HG03095 (cell line): ENCODE measurements around the gene PHC3.

Source experiments
- ATAC-seq: cut with Tn5 transposase; IDR thresholded peaks from one replicate; pipeline ENCODE4 v1.9.1; 2021; ENCODE audit warnings: moderate library complexity; ENCODE audit not compliant: unreplicated experiment

PHC3 gene

GRCh38 chr3:170079536-170080165 is 101.9 kb downstream of the PHC3 start:
- no peak for ATAC-seq

GRCh38 chr3:170078620-170079281 is 102.8 kb downstream of the PHC3 start:
- no peak for ATAC-seq

- no peak for ATAC-seq
Observed at GRCh38 chr3:170077361-170077760, 104.2 kb downstream of the PHC3 start.

GRCh38 chr3:170076715-170077238 is 104.8 kb downstream of the PHC3 start:
- ATAC-seq = no peak

GRCh38 chr3:170075441-170076091 is 106.0 kb downstream of the PHC3 start:
- no peak for ATAC-seq

- no peak for ATAC-seq
Observed at GRCh38 chr3:170064108-170064507, 117.4 kb downstream of the PHC3 start.

GRCh38 chr3:170063691-170064090 is 117.8 kb downstream of the PHC3 start:
- ATAC-seq = no peak

GRCh38 chr3:170062769-170063168 is 118.8 kb downstream of the PHC3 start:
- no peak for ATAC-seq

- no peak for ATAC-seq
Observed at GRCh38 chr3:170062068-170062467, 119.5 kb downstream of the PHC3 start.

GRCh38 chr3:170059447-170059846 is 122.1 kb downstream of the PHC3 start:
- no peak for ATAC-seq

GRCh38 chr3:170058127-170058526 is 123.4 kb downstream of the PHC3 start:
- no peak for ATAC-seq

- no peak for ATAC-seq
Observed at GRCh38 chr3:170057550-170057949, 124.0 kb downstream of the PHC3 start.

- ATAC-seq = peak; percentile 86
Observed at GRCh38 chr3:170056710-170057454, 124.7 kb downstream of the PHC3 start.

- ATAC-seq = peak; percentile 68
Observed at GRCh38 chr3:170055209-170055608, 126.3 kb downstream of the PHC3 start.

- no peak for ATAC-seq
Observed at GRCh38 chr3:170054204-170054603, 127.3 kb downstream of the PHC3 start.

- ATAC-seq = no peak
Observed at GRCh38 chr3:170052398-170052797, 129.1 kb downstream of the PHC3 start.

- no peak for ATAC-seq
Observed at GRCh38 chr3:170050753-170051152, 130.8 kb downstream of the PHC3 start.

- ATAC-seq = no peak
Observed at GRCh38 chr3:170049146-170050000, 132.2 kb downstream of the PHC3 start.

- no peak for ATAC-seq
Observed at GRCh38 chr3:170047133-170047404, 134.5 kb downstream of the PHC3 start.

- no peak for ATAC-seq
Observed at GRCh38 chr3:170046269-170047132, 135.0 kb downstream of the PHC3 start.
